Measurements from ENCODE around the gene ATP12A.
A peak's percentile ranks its signal among the peaks of the same experiment; 100 is the strongest.

Gene ATP12A

GRCh38 chr13:24680258-24680920 lies at the start of gene ATP12A:
TSS of gene ATP12A (plus strand) at chr13:24680408. CDS start at chr13:24680744, 336 bp downstream.
- DNase-seq (ENCODE audit: low read depth): no peak

DNA sequence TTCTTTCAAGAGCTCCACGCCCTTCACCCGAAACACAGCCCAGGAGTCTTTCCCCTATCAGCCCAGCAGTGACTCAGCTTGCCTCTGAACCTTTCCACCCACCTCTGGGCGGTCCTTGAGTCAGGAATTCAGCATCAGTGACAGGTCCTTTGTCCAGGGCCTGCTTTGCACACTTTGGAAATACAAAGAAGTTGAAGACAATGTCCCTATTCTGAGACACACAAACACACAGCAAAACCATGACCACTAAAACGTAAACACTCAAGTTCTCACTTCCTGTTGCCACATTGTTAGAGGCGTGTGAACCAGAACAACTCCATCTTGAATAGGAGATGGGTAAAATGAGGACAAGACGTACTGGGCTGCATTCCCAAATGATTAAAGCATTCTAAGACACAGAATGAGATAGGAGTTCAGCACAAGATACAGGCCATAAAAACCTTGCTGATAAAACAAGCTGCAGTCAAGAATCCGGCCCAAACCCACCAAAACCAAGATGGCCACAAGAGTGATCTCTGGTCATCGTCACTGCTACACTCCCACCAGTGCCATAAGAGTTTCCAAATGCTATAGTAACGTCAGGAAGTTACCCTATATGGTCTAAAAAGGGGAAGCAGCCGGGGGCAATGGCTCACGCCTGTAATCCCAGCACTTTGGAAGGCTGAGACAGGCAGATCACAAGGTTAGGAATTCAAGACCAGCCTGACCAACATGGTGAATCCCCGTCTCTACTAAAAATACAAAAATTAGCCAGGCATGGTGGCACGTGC lies 49.2 kb upstream of the ATP12A start:
- DNase-seq (ENCODE audit: low read depth): peak; percentile 66
- TF ChIP-seq CTCF (conservative IDR thresholded peaks at IDR 0.05; ENCODE audit: low read depth, low read length): no peak
- H3K4me3 ChIP-seq (ENCODE audit: low read depth, low read length): no peak overlapping the region

More at GRCh38 chr13:24680258-24680920, at the start of gene ATP12A:
- no peak within 1 kb of the TSS for H3K4me3 ChIP-seq (ENCODE audit: low read depth, low read length)
- peak; percentile 6 for TF ChIP-seq CTCF (conservative IDR thresholded peaks at IDR 0.05; ENCODE audit: low read depth, low read length)

DNA sequence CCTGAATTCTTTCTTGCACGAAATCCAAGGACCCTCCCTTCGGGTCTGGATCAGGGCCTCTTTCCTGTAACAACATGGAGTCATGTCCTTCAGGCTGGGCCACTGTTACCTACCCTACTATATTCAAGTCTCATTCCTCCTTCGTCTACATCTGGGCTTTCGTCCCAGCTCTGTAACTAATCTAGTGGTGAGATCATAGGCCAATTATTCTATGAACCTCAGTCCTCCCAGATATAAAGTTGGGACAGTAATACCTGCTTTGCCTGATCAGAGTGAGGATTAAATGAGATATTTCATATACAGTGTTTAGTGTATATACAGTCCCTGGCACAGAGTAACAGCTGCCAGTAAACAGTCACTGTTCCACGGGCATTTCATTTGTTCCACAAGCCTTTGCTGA lies 48.3 kb upstream of the ATP12A start:
- no peak for DNase-seq (ENCODE audit: low read depth)
- no peak for TF ChIP-seq CTCF (conservative IDR thresholded peaks at IDR 0.05; ENCODE audit: low read depth, low read length)
- H3K4me3 ChIP-seq (ENCODE audit: low read depth, low read length): no peak overlapping the region

GRCh38 chr13:24632382-24633121 lies 47.7 kb upstream of the ATP12A start:
- TF ChIP-seq CTCF (conservative IDR thresholded peaks at IDR 0.05; ENCODE audit: low read depth, low read length): no peak
- H3K4me3 ChIP-seq (ENCODE audit: low read depth, low read length): no peak overlapping the region
- DNase-seq (ENCODE audit: low read depth): no peak

DNA sequence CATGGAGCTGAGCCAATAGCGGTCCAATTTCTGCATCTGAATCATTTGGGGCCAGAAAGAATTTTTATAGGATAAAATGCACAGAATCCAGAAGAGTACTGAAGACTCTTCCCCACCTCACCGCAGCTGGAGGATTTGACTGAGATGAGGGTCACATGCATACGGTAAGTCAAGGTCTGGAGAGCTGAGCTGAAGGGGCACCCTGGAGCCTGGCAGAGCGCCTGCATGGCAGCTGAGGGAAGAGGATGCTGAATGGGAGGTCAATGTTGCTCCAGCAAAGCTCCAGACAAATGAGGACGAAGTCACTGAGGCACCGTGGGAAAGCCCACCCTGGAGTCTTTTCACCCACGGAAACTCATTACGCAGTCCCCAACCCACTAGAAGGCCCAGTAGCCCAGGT lies 43.4 kb upstream of the ATP12A start:
- no peak overlapping the region for H3K4me3 ChIP-seq (ENCODE audit: low read depth, low read length)
- DNase-seq (ENCODE audit: low read depth): no peak
- TF ChIP-seq CTCF (conservative IDR thresholded peaks at IDR 0.05; ENCODE audit: low read depth, low read length): no peak

- DNase-seq (ENCODE audit: low read depth): no peak
- no peak for TF ChIP-seq CTCF (conservative IDR thresholded peaks at IDR 0.05; ENCODE audit: low read depth, low read length)
- H3K4me3 ChIP-seq (ENCODE audit: low read depth, low read length): no peak overlapping the region
Observed at GRCh38 chr13:24638096-24638495, 42.1 kb upstream of the ATP12A start.
